ENCODE results near the gene CLCA1.

CLCA1 gene

DNA sequence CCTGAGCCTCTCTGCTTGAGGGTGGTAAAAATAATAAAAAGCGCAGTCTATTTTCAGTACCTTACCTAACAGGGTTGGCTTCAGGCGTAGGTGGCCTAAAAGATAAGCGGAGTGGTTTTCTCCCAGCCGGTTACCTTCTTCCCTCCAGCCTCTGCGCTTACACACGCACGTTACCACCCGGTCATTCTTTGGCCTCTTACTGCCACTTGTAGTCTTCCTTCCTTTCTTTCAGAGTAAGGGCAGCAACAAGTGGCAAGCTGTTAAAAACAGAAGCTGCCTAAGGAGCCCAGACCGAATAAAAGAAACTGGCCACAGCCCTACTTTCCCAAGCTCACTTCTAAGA, 35.4 kb downstream of the CLCA1 start:
- Histone ChIP-seq H3K9me3 (replicated peaks; ENCODE audit: low read length) (no peaks in the 10 kb centered on the region), H3K27me3 (ENCODE audit: control insufficient read depth, insufficient read depth, low read length) (peaks cover 4% of the 10 kb centered on the region), H3K9ac (ENCODE audit: low read depth, low read length) (no peak overlapping the region)

DNA sequence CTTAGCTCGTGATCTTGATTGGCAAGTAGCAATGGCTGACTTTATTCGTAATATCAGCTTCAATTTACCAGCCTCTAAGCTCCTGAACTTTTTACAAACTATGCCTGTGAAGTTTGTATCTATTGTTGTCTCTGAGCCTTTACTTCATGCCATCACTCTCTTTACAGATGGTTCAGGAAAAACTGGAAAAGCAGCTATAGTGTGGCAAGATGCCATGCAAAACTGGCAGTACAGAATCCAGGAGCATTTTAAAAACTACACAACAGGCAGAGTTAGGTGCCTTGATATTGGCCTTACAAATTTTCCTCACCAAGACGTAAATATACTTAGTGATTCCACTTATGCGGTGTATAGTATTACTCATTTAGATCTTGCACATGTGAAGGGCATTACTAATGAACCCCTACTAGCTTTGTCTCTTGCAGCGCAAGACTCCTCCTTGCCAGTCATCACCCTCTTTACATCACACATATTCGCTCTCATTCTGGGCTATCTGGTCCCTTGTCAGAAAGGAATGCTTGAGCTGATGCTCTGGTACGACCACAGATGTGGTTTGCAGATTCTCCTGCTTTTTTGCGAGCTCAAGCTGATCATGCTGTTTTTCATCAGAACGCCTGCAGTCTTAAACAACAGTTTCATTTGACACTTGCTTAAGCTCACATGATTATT, 36.3 kb downstream of the CLCA1 start:
- no peak overlapping the region for H3K4me2 ChIP-seq (ENCODE audit: low read length)
- peaks cover 4% of the 10 kb centered on the region for H3K4me1 ChIP-seq (ENCODE audit: control insufficient read depth, insufficient read depth, low read length)
- H3K36me3 ChIP-seq (ENCODE audit: insufficient read depth, low read length), result no peaks in the 10 kb centered on the region
- no peaks in the 10 kb centered on the region for H3K9me3 ChIP-seq (replicated peaks; ENCODE audit: low read length)
- H3K4me3 ChIP-seq (ENCODE audit: low read length), result no peak overlapping the region
- H3K9ac ChIP-seq (ENCODE audit: low read depth, low read length), result no peak overlapping the region
- peaks cover 3% of the 10 kb centered on the region for H3K27me3 ChIP-seq (ENCODE audit: control insufficient read depth, insufficient read depth, low read length)

More for the DNA sequence above, 35.4 kb downstream of the CLCA1 start:
- no peaks in the 10 kb centered on the region for H3K36me3 ChIP-seq (ENCODE audit: insufficient read depth, low read length)
- no peak overlapping the region for H3K4me3 ChIP-seq (ENCODE audit: low read length)
- H3K4me1 ChIP-seq (ENCODE audit: control insufficient read depth, insufficient read depth, low read length), result peaks cover 4% of the 10 kb centered on the region
- no peak overlapping the region for H3K4me2 ChIP-seq (ENCODE audit: low read length)

DNA sequence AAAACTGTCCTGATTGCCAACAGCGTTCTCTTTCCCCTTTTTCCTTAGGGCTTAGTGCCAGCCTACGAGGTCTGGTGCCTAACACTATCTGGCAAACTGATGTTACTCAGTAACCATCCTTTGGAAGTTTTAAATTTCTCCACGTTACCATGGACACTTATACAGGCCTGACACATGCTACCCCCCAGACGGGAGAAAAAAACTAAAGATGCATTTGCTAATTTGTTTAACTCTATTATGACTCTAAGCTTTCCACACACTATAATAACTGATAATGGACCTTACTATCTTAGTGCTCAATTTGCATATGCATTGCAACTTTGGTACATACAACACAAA, 36.8 kb downstream of the CLCA1 start:
- Histone ChIP-seq H3K36me3 (ENCODE audit: insufficient read depth, low read length) (no peaks in the 10 kb centered on the region), H3K4me2 (ENCODE audit: low read length) (no peak overlapping the region), H3K27me3 (ENCODE audit: control insufficient read depth, insufficient read depth, low read length) (peaks cover 3% of the 10 kb centered on the region), H3K9me3 (replicated peaks; ENCODE audit: low read length) (no peaks in the 10 kb centered on the region), H3K9ac (ENCODE audit: low read depth, low read length) (no peak overlapping the region), H3K4me1 (ENCODE audit: control insufficient read depth, insufficient read depth, low read length) (peaks cover 4% of the 10 kb centered on the region), H3K4me3 (ENCODE audit: low read length) (no peak overlapping the region)

GRCh38 chr1:86507935-86508582, 39.3 kb downstream of the CLCA1 start:
- Histone ChIP-seq H3K27me3 (ENCODE audit: control insufficient read depth, insufficient read depth, low read length) (peaks cover 3% of the 10 kb centered on the region), H3K4me2 (ENCODE audit: low read length) (no peak overlapping the region), H3K4me3 (ENCODE audit: low read length) (no peak overlapping the region), H3K36me3 (ENCODE audit: insufficient read depth, low read length) (no peaks in the 10 kb centered on the region), H3K9me3 (replicated peaks; ENCODE audit: low read length) (no peaks in the 10 kb centered on the region), H3K9ac (ENCODE audit: low read depth, low read length) (no peak overlapping the region), H3K4me1 (ENCODE audit: control insufficient read depth, insufficient read depth, low read length) (peaks cover under 1% of the 10 kb centered on the region)

- no peak overlapping the region for H3K4me3 ChIP-seq (ENCODE audit: low read length)
- H3K36me3 ChIP-seq (ENCODE audit: insufficient read depth, low read length), result no peaks in the 10 kb centered on the region
- H3K9ac ChIP-seq (ENCODE audit: low read depth, low read length), result no peak overlapping the region
- H3K9me3 ChIP-seq (replicated peaks; ENCODE audit: low read length), result no peaks in the 10 kb centered on the region
- H3K4me1 ChIP-seq (ENCODE audit: control insufficient read depth, insufficient read depth, low read length), result no peaks in the 10 kb centered on the region
- H3K4me2 ChIP-seq (ENCODE audit: low read length), result no peak overlapping the region
- H3K27me3 ChIP-seq (ENCODE audit: control insufficient read depth, insufficient read depth, low read length), result peaks cover 3% of the 10 kb centered on the region
Observed at GRCh38 chr1:86508583-86508969, 39.8 kb downstream of the CLCA1 start.

- no peak overlapping the region for H3K9ac ChIP-seq (ENCODE audit: low read depth, low read length)
- no peak overlapping the region for H3K4me3 ChIP-seq (ENCODE audit: low read length)
- no peak overlapping the region for H3K4me2 ChIP-seq (ENCODE audit: low read length)
- H3K36me3 ChIP-seq (ENCODE audit: insufficient read depth, low read length), result no peaks in the 10 kb centered on the region
- H3K9me3 ChIP-seq (replicated peaks; ENCODE audit: low read length), result no peaks in the 10 kb centered on the region
- H3K4me1 ChIP-seq (ENCODE audit: control insufficient read depth, insufficient read depth, low read length), result no peaks in the 10 kb centered on the region
- peaks cover 4% of the 10 kb centered on the region for H3K27me3 ChIP-seq (ENCODE audit: control insufficient read depth, insufficient read depth, low read length)
Observed at GRCh38 chr1:86515597-86515996, 46.9 kb downstream of the CLCA1 start.

GRCh38 chr1:86516335-86516734, 47.6 kb downstream of the CLCA1 start:
- no peaks in the 10 kb centered on the region for H3K4me1 ChIP-seq (ENCODE audit: control insufficient read depth, insufficient read depth, low read length)
- H3K4me3 ChIP-seq (ENCODE audit: low read length), result no peak overlapping the region
- H3K9me3 ChIP-seq (replicated peaks; ENCODE audit: low read length), result no peaks in the 10 kb centered on the region
- H3K9ac ChIP-seq (ENCODE audit: low read depth, low read length), result no peak overlapping the region
- no peak overlapping the region for H3K4me2 ChIP-seq (ENCODE audit: low read length)
- peaks cover 4% of the 10 kb centered on the region for H3K27me3 ChIP-seq (ENCODE audit: control insufficient read depth, insufficient read depth, low read length)
- no peaks in the 10 kb centered on the region for H3K36me3 ChIP-seq (ENCODE audit: insufficient read depth, low read length)

DNA sequence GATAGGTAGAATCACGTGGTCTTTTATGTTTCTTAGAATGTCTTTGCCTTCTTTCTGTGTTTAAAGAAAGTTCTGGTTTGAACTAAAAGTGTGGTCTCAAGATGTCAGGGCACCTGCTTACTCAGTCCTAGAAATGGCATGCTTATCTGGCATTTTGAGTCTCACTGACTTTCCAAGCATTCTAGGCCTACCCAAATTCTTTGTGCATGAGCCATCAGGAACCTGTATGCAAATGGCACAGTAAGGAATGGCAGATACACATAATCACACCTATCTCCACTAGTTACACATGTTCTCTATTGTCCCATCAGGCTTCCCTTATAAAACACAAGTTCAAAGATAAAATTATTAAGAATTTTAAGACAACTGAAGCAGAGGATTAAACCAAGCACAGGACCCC, 48.6 kb downstream of the CLCA1 start:
- Histone ChIP-seq H3K9me3 (replicated peaks; ENCODE audit: low read length) (no peaks in the 10 kb centered on the region), H3K36me3 (ENCODE audit: insufficient read depth, low read length) (no peaks in the 10 kb centered on the region), H3K9ac (ENCODE audit: low read depth, low read length) (no peak overlapping the region), H3K4me1 (ENCODE audit: control insufficient read depth, insufficient read depth, low read length) (no peaks in the 10 kb centered on the region), H3K27me3 (ENCODE audit: control insufficient read depth, insufficient read depth, low read length) (peaks cover 4% of the 10 kb centered on the region), H3K4me2 (ENCODE audit: low read length) (no peak overlapping the region), H3K4me3 (ENCODE audit: low read length) (no peak overlapping the region)

DNA sequence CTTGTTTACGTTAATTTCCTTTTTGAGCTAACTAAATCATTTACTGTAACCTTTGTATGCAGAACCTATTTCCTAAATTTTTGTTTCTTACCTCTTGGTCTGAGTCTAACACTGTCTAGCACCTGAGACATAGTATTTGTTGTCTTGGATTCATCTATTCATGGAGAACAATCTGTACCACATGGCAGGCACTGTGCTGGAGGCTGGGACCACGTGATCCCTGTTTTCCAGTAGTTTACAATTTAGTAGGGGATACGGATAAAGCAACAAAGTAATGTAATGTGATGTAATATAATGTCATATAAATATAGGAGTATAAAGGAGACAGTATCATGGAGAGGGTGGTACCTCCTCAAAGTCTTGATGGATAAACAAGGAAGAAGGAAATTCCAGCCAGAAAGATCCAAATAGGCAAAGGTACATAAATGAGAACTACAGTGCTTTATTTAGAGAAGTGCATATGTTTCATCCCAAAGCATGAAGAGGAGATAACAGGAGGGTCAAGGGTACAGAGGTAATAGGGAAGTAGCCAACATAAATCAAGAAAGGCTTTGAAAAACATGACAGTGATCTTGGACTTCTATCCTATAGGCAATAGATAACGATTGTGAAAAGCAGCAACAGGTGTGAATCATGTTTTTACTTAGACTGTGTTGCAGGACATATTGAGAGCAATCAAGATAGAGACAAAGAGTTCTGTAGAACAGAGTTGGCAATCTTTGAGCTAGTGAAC, 52.2 kb downstream of the CLCA1 start:
- Histone ChIP-seq H3K9ac (ENCODE audit: low read depth, low read length) (no peak overlapping the region), H3K4me3 (ENCODE audit: low read length) (no peak overlapping the region), H3K36me3 (ENCODE audit: insufficient read depth, low read length) (no peaks in the 10 kb centered on the region), H3K9me3 (replicated peaks; ENCODE audit: low read length) (no peaks in the 10 kb centered on the region), H3K4me1 (ENCODE audit: control insufficient read depth, insufficient read depth, low read length) (no peaks in the 10 kb centered on the region), H3K4me2 (ENCODE audit: low read length) (no peak overlapping the region), H3K27me3 (ENCODE audit: control insufficient read depth, insufficient read depth, low read length) (peaks cover 4% of the 10 kb centered on the region)

DNA sequence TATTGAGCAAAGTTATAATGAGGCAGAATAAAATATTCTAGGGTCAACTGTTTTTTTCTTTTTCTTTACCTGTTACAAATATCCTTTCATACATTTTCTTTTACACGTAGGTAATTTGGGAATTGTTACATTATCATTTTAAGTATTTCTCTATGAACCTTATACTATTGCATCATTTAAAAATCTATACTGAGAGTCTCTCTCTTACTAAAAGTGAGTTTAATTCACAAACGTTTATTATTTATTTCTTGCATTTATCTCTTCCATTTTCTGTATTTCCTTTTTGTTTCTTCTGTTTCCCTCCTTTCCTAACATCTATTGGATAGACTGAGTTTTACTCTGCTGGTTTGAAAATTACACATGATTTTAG, 52.8 kb downstream of the CLCA1 start:
- no peaks in the 10 kb centered on the region for H3K9me3 ChIP-seq (replicated peaks; ENCODE audit: low read length)
- no peaks in the 10 kb centered on the region for H3K4me1 ChIP-seq (ENCODE audit: control insufficient read depth, insufficient read depth, low read length)
- H3K4me2 ChIP-seq (ENCODE audit: low read length), result no peak overlapping the region
- peaks cover 4% of the 10 kb centered on the region for H3K27me3 ChIP-seq (ENCODE audit: control insufficient read depth, insufficient read depth, low read length)
- no peak overlapping the region for H3K9ac ChIP-seq (ENCODE audit: low read depth, low read length)
- no peaks in the 10 kb centered on the region for H3K36me3 ChIP-seq (ENCODE audit: insufficient read depth, low read length)
- no peak overlapping the region for H3K4me3 ChIP-seq (ENCODE audit: low read length)

- no peaks in the 10 kb centered on the region for H3K36me3 ChIP-seq (ENCODE audit: insufficient read depth, low read length)
Observed at GRCh38 chr1:86522240-86522639, 53.5 kb downstream of the CLCA1 start.

More at GRCh38 chr1:86522240-86522639, 53.5 kb downstream of the CLCA1 start:
- Histone ChIP-seq H3K9me3 (replicated peaks; ENCODE audit: low read length) (no peaks in the 10 kb centered on the region), H3K9ac (ENCODE audit: low read depth, low read length) (no peak overlapping the region), H3K4me1 (ENCODE audit: control insufficient read depth, insufficient read depth, low read length) (no peaks in the 10 kb centered on the region), H3K4me3 (ENCODE audit: low read length) (no peak overlapping the region), H3K27me3 (ENCODE audit: control insufficient read depth, insufficient read depth, low read length) (peaks cover 4% of the 10 kb centered on the region), H3K4me2 (ENCODE audit: low read length) (no peak overlapping the region)
